Activated CD8-positive, alpha-beta memory T cell treated with anti-CD3 and anti-CD28 coated beads, Interleukin-2, amount 50 U/mL, for 4 hours (primary cell): Measurements from ENCODE around the gene TTLL6.

Experiments used
- DNase-seq: peaks from one replicate; pipeline ENCODE4 v3.0.0-alpha.2; 2020

Gene TTLL6

DNA sequence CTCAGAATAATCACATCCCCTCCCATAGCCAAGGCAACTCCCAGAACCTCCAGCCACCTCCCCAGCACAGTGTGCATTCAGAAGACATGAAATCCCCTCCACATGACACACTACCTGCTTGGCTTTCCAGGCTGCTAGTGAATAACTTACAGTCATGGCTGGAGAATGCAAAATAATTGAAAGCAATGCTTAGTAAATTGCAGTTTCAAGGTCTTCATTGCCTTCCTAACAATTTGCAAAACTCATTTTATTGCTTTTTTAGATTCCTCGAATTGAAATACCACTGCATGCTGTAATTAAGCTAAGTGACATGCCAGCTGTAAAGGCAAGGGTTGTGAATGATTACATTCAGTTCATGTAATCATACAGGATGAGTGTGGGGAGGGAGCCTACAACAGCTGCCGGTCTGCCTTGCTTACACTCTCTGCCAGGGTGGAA is 59.5 kb downstream of the TTLL6 start:
- no peak for DNase-seq

DNA sequence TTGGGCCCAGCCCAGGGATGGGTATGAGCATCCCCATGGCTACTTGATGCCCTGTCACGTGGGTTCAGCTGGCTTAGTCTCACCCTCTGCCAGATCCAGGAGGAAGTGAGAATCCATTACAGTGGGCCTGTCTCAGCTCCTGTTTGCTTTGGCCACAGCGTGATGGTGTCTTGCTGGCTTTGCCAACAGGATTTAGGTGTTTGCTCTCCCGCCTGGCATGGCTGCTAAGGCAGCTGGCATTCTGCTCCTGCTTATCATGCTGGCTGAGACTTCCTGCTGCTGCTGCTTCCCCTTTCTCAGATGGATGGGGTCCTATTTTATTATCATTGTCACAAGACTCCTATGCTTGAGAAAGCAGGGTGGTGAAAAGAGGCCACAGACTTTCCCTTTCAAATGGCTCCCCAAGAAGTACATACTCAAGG is 60.2 kb downstream of the TTLL6 start:
- DNase-seq = no peak

DNA sequence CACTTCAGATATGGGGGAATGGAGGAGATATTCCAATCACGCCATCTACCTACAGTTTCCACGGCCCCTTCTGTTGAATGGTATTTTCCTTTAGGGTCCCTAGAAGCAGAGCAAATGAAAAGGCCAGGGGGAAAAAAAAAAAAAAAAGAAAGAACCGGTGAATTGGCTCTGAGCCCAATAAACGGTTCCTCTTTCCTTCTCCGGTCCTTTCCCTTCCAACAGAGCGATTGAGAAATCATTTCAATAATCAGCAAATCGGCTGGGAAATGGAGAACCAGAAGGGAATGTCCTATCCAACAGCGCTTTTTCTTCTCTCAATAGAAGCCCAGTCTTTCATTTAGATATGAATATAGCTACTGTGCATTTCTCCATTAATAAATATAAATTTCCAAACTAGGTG is 61.7 kb downstream of the TTLL6 start:
- DNase-seq = no peak

DNA sequence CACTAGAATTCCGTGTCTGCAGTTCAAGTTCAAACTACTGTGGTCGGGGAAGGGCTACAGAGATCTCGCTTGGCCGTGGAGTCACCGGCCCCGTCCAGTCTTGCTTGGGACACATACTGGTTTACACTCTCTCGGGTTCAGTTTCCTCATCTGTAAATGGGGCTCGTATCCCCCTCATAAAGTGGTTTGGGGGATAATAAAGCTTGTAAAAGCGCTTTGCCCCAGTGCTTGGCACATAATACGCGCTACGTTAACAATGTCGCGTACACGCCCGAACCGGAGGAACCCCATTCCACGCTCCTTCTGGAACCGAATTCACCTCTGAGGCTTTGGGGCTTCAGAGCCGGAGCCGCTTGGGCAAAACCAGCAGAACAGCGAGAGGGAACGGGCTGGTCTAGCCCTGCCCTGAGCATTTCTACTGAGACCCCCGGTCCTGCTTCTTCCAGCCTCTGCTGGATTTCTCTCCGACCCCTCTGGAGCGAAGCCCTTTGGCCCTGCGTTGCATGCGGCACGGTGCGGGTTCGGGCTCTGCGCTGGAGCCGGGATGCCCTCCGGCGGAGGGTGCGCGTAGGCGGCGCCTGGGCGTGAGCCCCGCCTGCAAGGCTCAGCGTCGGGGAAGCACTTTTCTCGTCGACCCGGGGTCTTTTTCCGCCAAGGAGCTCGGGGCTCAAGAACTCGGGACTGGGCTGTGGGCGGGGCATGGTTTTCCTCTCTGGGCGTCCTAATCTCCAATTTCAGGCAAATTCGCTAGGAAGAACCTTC is 62.3 kb downstream of the TTLL6 start:
- no peak for DNase-seq

DNA sequence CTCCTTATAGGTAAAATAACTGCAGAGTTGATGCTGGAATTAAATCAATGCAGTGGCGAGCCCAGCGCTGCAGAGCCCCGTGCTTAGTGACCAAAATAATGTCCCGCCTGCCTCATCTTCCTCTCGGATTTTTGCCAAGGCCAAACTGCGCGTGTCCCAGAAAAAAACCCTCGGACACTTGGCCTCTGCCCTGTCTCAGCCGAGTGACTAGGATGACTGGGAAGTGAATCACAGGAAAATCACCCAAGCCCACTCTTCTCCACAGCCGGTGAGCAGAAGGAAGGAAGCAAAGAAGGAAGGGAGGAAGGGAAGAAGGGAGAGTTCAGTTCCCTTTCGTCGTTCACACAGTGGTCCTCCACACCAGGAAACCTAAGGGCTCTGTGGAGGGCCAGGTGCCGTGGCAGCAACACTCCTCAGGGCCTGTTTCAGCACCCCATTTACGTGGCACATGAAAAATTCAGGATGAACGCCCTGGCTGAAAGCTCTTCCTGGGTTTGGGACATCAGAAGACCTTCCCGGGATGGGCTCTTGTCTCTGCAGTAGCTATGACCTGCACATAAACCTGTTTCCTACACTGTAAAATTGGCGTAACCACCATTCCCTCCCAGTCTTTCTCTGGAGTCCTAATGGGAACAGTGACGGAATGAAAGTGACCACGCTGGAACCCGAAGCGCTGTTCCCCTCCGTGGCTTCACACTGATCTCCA is 63.1 kb downstream of the TTLL6 start:
- DNase-seq = no peak

DNA sequence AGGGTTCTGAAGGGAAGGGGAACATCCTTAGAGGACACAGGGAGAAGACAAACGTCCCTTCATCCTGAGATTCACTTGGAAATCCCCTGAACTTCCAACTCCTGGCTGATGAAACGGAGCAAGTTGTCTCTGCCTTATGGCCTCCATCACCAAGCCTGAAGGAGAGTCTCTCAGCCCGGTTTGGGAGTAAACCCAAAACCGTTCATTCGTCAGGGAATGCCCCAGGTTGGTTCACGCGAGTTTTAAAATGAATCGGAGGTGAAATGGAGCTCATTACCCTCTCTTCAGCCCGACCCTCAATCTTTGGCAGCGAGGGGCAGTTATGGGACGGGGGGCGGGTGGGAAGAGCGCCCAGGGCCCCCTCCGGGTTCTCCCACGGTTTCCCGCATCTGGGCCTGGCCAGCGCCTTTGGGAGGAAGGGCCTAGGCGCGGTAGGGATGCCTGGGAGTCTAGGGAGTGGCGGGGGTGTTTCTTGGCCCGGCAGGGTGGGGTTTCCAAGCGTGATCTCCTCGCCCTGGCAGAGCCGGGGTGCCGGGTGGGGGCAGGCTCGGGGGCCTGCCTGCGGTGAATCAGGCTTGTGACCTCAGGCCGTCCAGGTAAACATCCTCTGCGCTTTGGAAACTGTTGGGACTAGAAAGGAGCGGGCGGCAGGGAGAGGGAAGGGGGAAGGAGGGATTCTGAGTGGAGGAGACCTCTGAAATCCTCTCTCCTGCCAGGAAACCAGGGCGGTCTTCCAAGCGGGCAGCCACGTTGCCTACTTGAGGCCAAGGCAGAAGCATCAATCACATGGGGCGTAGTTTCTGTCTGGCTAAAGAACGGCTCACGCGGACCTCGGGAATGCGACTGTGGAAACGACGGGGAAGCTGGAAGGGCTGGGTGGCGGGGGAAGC is 64.4 kb downstream of the TTLL6 start:
- DNase-seq = no peak

DNA sequence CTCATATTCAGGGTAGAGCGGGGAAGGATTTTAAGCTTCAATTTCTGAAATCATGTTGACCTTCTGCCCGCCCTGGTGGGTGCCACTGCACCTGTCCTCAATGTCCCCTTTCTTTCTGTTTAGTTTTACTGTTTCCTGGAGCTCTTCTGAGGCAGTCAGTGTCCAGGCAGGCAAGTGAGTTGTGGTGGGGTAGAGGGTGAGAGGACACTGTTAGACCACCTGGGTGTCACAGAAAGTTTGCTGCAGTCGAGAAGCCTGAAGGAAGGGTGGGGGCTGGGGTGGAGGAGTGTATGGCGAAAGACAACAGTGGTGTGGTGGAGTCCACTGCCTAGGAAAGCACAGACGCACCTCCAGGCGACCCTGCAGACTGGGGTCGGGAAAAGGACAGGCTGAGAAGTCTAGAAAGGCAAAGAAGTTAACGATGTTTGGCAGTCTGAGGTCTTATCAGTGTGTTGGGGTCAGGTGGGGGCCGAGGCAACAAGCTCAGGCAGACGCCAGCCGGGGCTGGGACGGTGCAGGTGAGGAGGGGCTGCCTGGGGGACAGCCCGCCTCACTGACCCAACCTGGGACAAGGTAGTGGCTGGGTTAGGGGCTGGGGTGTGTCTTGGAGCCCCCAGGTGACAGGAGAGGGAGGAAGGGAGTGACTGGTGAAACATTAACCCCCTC is 65.2 kb downstream of the TTLL6 start:
- DNase-seq = no peak

DNA sequence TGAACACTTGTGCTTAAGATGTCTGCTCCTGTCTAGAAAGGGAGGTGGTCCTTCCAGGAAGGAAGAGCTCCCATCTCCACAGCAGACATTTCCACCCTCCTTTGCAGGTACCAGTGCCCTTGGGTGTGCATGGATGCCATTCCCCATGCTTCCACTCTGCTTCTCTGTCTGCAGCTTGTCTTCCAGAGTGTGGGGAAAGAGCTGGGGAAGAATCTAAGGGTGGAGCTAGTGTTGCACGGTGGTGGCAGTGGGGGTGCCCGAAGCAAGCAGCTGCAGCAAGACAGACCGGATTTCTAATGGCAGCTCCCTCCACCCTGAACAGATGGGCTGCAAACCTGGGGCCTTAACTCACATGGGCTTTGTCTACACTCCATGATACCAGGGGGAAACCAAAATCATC is 65.9 kb downstream of the TTLL6 start:
- no peak for DNase-seq

DNA sequence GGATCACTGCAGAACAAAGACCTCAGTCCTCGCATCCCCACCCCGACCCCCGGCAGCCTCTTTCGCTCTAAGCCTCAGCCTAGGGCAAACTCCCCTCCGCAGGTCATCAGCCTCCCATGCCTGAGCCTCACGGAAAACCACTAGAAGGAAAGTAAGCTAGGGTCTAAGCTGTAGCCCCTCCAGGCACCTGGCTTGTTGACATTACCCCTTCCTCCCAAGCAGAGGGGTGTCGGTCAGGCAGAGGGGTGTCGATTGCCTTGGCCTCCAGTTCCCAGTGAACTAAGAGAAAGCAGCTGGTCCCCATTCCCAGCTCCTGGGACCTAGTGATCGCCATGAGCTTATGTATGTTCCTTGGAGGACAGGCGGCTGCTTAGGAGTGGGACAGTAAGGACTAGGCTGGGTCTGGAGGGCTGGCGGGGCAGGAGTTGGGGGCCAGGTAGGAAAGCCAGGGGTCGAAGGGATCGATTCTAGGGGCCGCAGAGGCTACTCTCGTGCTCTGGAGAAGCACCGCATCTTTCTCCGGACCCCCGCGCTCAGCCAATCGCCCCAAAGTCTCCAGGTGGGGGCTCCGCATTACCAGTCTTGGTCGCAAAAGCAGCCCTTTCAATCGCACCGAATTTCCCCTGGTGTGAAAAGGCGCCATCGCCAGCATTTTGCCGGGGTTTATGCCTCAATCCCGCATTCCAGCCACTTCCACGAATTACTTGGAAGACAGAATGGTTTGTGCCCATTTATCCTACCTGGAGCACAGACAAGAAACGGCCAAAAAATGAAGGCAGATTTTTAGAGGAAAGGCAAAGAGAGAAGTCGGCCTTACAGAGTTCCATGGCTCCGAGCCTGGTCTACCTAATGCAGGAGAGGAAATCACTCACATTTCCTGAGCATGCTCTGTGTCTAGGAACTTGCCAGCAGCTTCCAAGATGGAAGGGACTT is 67.1 kb downstream of the TTLL6 start:
- DNase-seq = no peak

DNA sequence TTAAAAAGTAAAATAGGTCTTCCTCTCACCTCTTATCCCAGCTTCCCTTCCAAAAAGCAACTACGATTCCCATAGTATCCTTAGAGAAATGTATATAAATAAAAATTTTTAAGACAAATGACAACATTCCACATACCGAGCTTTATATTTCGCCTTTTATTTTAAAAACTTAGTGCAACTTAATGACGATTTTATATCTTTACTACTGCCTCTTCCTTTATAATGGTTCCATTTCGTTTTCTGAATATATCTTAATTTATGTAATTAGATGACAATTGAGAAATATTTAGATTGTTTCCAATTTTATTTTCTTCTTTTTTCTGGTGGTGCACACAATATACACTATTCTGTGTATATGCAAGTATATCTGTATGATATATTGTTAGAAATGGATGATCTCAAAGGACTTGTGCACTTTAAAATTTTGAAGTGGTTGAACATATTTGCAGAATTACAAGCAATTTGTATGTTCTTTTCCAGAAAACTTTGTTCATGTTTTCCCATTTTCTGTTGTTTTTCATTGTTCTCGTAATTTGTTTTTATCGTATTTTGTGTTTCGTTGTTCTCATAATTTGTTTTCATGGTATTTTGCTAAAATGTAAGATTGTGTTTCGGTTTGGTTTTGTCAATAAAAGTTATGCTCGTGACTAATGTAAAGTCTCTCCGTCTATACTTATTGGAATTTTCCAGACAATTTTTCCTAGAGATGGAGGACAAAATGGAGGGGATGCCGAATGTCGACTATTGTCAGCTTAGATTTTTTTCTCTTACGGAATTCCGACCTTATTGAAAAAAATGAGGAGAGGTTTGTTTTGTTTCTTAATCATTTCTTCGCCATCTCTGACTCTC is 68.1 kb downstream of the TTLL6 start:
- DNase-seq = no peak

DNA sequence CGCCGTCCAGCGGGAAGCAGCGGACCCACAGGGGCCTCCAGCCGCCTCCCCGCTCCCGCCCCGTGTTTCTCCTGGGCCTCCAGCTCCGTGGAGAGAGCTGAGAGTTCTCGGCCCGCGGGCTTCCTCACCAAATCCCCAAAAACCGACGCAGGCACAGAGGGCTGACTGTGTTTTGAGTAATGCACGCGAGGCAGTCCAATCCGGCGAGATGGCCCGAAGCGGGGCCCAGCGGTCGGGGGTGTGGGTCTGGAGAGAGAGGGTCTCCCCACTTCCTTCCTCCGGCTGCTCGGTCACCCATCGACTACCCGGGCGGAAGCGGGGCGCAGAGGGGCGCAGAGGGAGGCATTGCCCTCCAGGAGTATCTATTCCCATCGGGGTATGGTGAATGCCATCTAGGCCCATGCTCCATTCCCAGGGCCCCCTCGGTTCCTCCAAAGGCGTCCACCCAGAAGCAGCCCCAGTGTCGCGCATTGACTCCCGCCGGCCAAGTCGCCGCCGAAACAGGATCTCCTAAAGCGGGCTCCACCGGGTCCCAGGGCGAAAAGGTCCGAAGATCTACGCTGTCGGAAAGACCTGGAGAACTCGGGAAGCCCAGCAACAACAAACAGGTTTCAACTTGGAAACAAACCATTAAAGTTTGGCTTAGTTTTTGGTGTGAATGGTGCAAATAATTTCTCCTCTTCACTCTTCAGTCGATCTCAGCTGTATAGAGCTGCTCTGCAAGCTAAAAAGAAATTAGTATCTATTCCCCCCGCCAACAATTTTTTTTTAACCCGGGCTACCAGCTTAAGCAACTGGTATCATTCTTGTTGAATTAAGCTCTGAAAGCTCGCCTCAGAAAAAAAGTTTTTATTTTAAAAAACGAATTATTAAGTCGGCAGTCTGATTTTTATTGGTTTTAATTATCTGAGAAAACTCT is 69.3 kb downstream of the TTLL6 start:
- no peak for DNase-seq

DNA sequence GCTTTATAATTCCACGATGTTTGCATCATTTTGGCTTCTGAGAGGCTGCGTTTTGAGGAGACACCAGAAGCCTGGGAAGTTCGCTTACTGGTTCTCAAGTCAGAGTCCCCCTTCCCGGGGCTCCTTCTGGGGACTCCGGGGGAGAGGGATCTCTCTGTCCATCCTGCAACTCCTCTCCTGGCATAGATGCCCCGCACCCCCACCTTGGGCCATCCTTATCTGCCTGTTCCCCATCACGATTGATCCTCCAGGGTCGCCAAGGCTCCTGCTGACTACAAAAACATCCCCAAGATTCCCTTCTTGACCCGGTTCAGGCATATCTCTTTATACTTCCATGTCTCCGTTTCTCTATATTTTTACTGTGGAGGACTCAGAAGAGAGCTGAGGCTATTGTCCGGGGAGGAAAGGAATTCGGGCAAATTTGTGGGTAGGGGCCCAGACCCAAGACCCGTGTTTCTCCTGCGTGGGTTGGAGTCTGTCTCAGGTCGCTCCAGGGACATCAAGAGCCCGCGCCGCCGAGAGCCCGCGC is 70.0 kb downstream of the TTLL6 start:
- no peak for DNase-seq

DNA sequence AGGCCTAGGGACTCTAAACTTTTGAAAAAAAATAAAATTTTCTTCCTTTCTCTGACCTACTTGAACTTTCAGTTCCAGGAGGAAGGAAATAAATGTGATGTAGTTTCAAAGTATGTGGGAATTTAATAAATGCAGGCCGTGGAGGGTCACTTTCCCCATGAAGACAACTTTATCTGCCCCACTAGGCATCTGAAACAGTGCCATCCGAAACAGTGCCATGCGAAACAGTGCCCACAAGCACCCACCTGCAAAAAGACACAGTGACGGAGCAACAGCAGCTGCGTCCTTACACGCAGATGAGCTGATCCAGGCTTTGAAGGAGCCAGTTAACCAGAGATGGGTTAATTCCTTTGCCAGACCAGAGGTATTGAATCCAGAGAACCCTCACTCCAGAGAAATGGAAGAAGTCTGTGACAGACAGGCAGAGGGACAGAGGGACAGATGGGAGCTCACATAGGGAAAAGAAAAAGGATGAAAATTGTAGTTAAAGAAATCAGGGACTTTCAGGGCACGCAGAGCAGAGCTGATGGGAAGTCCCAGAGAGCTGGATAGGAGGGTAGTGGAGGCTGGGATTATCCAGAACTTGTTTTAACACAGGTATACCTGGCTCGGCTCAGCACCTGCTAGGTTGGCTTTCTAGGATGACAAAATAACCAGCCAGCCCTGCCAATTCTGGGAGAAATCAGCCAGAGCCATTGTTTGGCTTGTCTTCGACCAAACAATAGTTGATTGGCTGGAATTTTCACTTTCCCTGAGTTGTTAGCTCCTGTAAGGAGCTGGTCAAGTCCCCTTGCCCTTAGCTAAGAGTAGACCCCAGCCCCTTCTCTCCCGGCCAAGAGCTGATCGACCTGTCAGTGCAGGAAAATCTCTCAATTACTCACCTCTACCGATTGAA is 71.4 kb downstream of the TTLL6 start:
- DNase-seq = no peak

DNA sequence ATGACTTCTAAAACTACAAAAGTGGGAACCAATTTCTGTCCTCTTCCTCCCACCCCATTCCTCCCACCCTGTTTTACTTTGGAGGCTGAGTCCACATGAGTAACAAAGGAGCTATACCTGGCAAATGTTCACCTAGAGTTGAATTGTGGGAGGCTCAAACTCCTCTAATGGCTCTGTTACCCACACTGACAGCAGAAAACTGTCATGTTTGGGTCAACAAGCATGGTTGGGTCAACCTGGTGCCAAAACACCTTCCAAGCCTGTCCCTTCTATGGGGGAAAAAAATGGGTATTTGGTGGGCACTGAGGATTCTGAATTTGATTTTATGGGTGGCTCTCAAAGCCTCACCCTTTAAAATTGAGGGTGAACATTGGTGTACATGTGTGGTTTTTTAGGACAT is 76.5 kb downstream of the TTLL6 start:
- DNase-seq = no peak

DNA sequence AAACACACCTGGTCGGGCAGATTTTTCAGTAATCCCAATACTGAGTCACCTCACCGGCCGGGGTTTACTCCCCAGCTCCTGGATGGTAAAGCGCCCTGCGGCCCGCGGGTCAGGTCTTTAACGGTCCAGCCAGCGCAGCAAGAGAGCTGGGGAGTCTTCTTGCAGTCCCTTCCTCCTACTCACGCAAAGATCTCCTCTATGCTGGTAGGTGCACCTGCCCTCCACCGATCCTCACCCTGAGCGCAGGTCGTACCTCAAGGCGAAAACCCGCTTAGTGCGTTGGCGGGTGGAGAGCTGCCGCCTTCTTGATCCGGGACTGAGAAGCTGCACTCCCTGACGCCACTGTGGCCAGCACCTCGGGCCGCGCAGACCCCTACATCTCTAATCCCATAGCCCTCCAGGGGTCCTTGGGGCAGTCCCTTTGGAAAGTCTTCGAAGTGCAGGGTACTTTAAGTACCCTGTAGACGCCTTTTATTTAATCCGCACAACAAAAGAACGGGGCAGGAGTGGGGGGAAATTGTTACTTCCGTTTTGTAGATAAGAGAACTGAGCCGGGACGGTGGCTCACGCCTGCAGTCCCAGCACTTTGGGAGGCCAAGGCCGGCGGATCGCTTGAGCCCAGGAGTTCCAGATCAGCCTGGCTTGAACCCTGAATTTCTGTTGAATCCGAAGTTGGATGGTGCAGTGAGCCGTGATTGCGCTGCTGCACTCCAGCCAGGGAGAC is 78.1 kb downstream of the TTLL6 start:
- DNase-seq = no peak

DNA sequence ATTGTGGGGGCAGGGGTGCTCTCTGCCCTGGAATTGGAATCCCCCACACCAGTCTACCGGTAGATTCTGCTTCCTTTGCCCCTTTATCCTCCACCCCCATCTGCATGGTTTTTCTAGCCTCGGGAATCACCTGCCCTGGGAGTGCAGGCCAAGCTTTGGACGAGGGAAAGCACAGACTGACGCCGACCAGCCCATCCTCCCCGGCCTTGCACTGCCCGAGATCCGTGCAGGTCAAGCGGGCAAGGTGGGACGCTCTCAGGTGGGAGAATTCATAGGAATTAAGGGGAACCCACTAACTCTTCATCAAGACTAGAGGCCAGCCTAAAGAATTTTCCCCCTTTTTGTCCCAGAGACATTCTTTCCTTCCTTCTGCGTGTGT is 78.6 kb downstream of the TTLL6 start:
- DNase-seq = no peak

DNA sequence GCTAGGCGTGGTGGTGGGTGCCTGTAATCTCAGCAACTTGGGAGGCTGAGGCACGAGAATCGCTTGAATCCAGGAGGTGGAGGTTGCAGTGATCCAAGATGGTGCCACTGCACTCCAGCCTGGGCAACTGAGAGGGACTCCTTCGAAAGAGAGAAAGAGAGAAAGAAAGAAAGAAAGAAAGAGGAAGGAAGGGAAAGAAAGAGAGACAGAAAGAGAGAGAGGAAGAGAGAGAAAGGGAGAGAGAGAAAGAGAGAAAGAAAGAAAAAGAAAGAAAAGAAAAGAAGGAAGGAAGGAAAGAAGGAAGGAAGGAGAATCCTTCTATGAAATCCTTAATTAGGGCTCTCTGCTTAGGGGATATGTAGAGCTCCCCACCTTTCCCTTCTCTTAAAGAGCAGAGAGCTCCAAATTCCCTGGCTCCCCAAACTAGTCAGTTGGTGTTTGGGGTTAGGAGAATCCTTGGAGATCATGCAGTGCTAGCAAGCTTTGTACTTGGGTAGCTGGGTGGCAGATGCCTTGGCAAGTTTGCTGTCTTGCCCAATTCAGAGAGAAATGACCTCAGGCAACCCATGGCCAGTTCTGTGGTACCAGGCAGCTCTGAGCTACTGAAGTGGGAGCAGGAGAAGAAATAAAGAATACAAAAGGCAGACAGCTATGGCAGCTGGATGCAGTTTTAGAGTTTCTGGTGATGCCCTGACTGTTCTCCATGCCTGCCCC is 79.5 kb downstream of the TTLL6 start:
- DNase-seq = no peak
